ENCODE data around the gene INTS6.

The INTS6 gene

GRCh38 chr13:51405176-51405575 lies 47.7 kb downstream of the INTS6 start:
- TF ChIP-seq SPI1 (IDR thresholded peaks at IDR 0.05; ENCODE audit: borderline replicate concordance, low read depth), result peak; percentile 71; the same call in 1 of the 2 replicates
- TF ChIP-seq GABPA (IDR thresholded peaks at IDR 0.05; ENCODE audit: low read depth), result no peak
- H3K4me3 ChIP-seq (replicated peaks; ENCODE audit: insufficient read depth, low read length), result no peak overlapping the region
- no peak overlapping the region for H3K27ac ChIP-seq (replicated peaks)
- H3K27me3 ChIP-seq (ENCODE audit: insufficient read depth, poor library complexity, severe bottlenecking), result no peaks in the 10 kb centered on the region
- DNase-seq (ENCODE audit: low read depth in 1 of 2, low spot score in 1 of 2), result no peak

GRCh38 chr13:51397262-51397941 lies 55.4 kb downstream of the INTS6 start:
- Histone ChIP-seq H3K4me3 (replicated peaks; ENCODE audit: insufficient read depth, low read length) (no peak overlapping the region), H3K27me3 (ENCODE audit: insufficient read depth, poor library complexity, severe bottlenecking) (no peaks in the 10 kb centered on the region), H3K27ac (replicated peaks) (no peak overlapping the region)
- peak in 1 of 2 experiments; percentile 12 for DNase-seq (ENCODE audit: low read depth in 1 of 2, low spot score in 1 of 2)
- TF ChIP-seq GABPA (IDR thresholded peaks at IDR 0.05; ENCODE audit: low read depth) (no peak), REST (IDR thresholded peaks at IDR 0.05; ENCODE audit: insufficient replicate concordance, low read depth) (no peak), SPI1 (IDR thresholded peaks at IDR 0.05; ENCODE audit: borderline replicate concordance, low read depth) (no peak), POLR2AphosphoS5 (IDR thresholded peaks at IDR 0.05; ENCODE audit: low read depth) (no peak), CTCF (IDR thresholded peaks at IDR 0.05; ENCODE audit: insufficient read depth, low read length) (no peak)

- Histone ChIP-seq H3K27me3 (ENCODE audit: insufficient read depth, poor library complexity, severe bottlenecking) (no peaks in the 10 kb centered on the region), H3K27ac (replicated peaks) (no peak overlapping the region; the same call in 1 of the 2 replicates), H3K4me3 (replicated peaks; ENCODE audit: insufficient read depth, low read length) (no peak overlapping the region)
- DNase-seq (ENCODE audit: low read depth in 1 of 2, low spot score in 1 of 2), result peak; percentile 31
- no peak for TF ChIP-seq GABPA (IDR thresholded peaks at IDR 0.05; ENCODE audit: low read depth)
- no peak for TF ChIP-seq POLR2AphosphoS5 (IDR thresholded peaks at IDR 0.05; ENCODE audit: low read depth)
- TF ChIP-seq REST (IDR thresholded peaks at IDR 0.05; ENCODE audit: insufficient replicate concordance, low read depth), result no peak
- TF ChIP-seq CTCF (IDR thresholded peaks at IDR 0.05; ENCODE audit: insufficient read depth, low read length), result no peak
- no peak for TF ChIP-seq SPI1 (IDR thresholded peaks at IDR 0.05; ENCODE audit: borderline replicate concordance, low read depth)
Observed at GRCh38 chr13:51396352-51396751, 56.5 kb downstream of the INTS6 start.

GRCh38 chr13:51394724-51395123 lies 58.1 kb downstream of the INTS6 start:
- Histone ChIP-seq H3K27ac (replicated peaks) (no peak overlapping the region), H3K4me3 (replicated peaks; ENCODE audit: insufficient read depth, low read length) (no peak overlapping the region), H3K27me3 (ENCODE audit: insufficient read depth, poor library complexity, severe bottlenecking) (no peaks in the 10 kb centered on the region)
- DNase-seq (ENCODE audit: low read depth in 1 of 2, low spot score in 1 of 2), result no peak
- TF ChIP-seq GABPA (IDR thresholded peaks at IDR 0.05; ENCODE audit: low read depth) (no peak), REST (IDR thresholded peaks at IDR 0.05; ENCODE audit: insufficient replicate concordance, low read depth) (no peak), POLR2AphosphoS5 (IDR thresholded peaks at IDR 0.05; ENCODE audit: low read depth) (no peak), CTCF (IDR thresholded peaks at IDR 0.05; ENCODE audit: insufficient read depth, low read length) (no peak), SPI1 (IDR thresholded peaks at IDR 0.05; ENCODE audit: borderline replicate concordance, low read depth) (no peak)
